Measurements from ENCODE around the gene SLC25A11.

- TF ChIP-seq USF2 (IDR thresholded peaks at IDR 0.05; ENCODE audit: borderline replicate concordance, low read depth, low read length) (no peak), PBX3 (IDR thresholded peaks at IDR 0.05) (no peak)
- TF ChIP-seq, protein P1, sequence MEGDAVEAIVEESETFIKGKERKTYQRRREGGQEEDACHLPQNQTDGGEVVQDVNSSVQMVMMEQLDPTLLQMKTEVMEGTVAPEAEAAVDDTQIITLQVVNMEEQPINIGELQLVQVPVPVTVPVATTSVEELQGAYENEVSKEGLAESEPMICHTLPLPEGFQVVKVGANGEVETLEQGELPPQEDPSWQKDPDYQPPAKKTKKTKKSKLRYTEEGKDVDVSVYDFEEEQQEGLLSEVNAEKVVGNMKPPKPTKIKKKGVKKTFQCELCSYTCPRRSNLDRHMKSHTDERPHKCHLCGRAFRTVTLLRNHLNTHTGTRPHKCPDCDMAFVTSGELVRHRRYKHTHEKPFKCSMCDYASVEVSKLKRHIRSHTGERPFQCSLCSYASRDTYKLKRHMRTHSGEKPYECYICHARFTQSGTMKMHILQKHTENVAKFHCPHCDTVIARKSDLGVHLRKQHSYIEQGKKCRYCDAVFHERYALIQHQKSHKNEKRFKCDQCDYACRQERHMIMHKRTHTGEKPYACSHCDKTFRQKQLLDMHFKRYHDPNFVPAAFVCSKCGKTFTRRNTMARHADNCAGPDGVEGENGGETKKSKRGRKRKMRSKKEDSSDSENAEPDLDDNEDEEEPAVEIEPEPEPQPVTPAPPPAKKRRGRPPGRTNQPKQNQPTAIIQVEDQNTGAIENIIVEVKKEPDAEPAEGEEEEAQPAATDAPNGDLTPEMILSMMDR (IDR thresholded peaks at IDR 0.05): no peak
These were observed 34.3 kb upstream of the SLC25A11 start for GRCh38 chr17:4974115-4974670.
